Duodenal mucosa (tissue), 2 donors: ENCODE results near the gene LAMA4.

Experiments
- H3K27ac ChIP-seq: one replicate; pipeline ENCODE4 v1.7.0; 2013; ENCODE audit warnings: low read depth, low read length
- H3K27me3 ChIP-seq, 2 donors: one replicate each; pipeline ENCODE4 v1.7.0; 2013; ENCODE audit warnings: low read length in 2 of 2, control low read depth in 1 of 2; ENCODE audit not compliant: insufficient read depth in 2 of 2, control insufficient read depth in 1 of 2
- H3K36me3 ChIP-seq, 2 donors: one replicate each; pipeline ENCODE4 v1.7.0; 2013; ENCODE audit warnings: low read length in 2 of 2, control low read depth in 1 of 2; ENCODE audit not compliant: insufficient read depth in 2 of 2, control insufficient read depth in 1 of 2
- H3K4me1 ChIP-seq, 2 donors: one replicate each; pipeline ENCODE4 v1.7.0; 2013; ENCODE audit warnings: low read length in 2 of 2, control low read depth in 1 of 2; ENCODE audit not compliant: insufficient read depth in 2 of 2, control insufficient read depth in 1 of 2
- H3K4me3 ChIP-seq, 2 donors: one replicate each; pipeline ENCODE4 v1.7.0; 2013; ENCODE audit warnings: low read length in 2 of 2, low read depth in 1 of 2
- H3K9ac ChIP-seq, 2 donors: one replicate each; pipeline ENCODE4 v1.7.0; 2013; ENCODE audit warnings: low read length in 2 of 2, low read depth in 1 of 2
- H3K9me3 ChIP-seq, 2 donors: one replicate each; pipeline ENCODE4 v1.7.0; 2013; ENCODE audit warnings: low read length in 2 of 2, control low read depth in 1 of 2; ENCODE audit not compliant: control insufficient read depth in 1 of 2

LAMA4 gene

DNA sequence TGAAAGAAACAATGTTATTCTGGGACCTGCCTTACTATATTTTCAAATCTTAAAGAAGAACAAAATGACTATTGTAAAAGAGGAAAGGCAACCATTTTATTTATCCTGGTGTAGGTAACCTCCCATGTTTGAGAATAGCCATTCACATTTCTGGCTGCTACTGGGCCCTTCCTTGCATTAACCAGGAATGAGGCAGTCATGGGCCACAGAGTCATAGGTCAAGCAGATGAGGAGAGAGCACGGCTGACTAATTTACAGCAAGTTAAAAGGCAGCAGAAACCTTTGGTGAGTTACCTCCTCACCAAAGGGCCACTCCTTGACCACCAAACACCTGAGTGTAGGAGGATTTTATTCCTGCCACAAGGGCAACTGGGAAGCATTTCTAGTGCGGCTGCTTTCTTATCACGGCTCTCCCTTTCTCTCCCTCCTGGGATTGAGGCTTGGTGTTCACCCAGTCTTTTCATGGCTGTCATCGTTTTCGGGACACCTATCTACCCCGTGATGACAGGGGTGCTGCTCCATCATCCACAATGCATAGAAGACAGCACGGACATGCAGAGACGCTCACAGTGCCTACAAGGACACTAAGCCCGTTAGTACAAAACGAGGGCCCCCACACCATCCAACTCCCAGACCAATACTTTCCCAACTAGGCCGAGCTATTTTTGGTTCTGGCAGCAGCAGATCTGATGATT, 4.4 kb upstream of the LAMA4 start:
- H3K36me3 ChIP-seq = no peaks in the 10 kb centered on the region
- peaks cover 11 to 13% of the 10 kb centered on the region in 2 donors for H3K27me3 ChIP-seq
- no peaks in the 10 kb centered on the region for H3K4me1 ChIP-seq
- H3K27ac ChIP-seq = no peak overlapping the region
- H3K9me3 ChIP-seq = no peaks in the 10 kb centered on the region
- no peak overlapping the region for H3K4me3 ChIP-seq
- H3K9ac ChIP-seq = no peak overlapping the region

DNA sequence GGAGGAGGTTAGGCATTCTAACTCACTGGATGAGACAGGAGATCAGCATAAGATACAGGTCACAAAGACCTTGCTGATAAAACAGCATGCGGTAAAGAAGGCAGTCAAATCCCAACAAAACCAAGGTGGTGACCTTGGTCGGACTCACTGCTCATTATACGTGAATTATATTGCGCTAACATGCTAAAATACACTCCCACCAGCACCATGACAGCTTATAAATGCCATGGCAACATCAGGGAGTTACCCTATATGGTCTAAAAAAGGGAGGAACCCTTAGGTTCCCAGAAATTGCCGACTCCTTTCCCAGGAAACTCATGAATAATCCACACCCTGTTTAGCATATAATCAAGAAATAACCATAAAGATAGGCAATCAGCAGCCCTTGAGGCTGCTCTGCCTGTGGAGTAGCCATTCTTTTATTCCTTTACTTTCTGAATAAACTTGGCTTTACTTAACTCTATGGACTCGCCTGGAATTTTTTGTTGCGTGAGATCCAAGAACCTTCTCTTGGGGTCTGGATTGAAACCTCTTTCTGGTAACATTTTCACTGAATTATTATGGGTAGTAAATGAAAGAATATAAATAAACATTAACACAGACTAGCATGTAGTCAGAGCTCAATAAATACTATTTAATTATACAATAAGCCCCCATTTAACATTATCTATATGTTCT, 3.0 kb upstream of the LAMA4 start:
- Histone ChIP-seq H3K4me1 (no peaks in the 10 kb centered on the region), H3K27ac (no peak overlapping the region), H3K36me3 (no peaks in the 10 kb centered on the region), H3K9ac (no peak overlapping the region), H3K4me3 (no peak overlapping the region), H3K9me3 (no peaks in the 10 kb centered on the region), H3K27me3 (peaks cover 17 to 27% of the 10 kb centered on the region in 2 donors)

DNA sequence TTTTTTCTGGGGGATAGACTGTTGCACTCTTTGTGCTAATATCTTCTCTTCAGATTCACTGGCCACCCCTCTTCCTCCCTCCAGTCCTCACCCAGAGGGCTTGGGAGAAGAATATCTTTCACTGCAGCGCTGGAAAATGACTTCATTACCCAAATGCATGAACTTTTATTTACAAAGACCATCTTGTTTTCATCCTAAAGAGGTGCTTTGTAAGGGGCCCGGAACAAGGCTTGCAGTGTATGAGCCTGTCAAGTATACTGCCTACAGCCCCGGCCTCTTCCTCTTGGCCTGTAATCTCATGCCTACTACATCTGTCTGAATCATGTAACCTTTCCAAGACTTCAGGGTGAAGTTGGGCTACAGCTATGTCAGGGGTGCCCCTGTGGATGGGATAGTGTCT, 554 bp upstream of the LAMA4 start:
- Histone ChIP-seq H3K9ac (peak overlapping the region in 1 of 2 donors; percentile 50), H3K36me3 (no peaks in the 10 kb centered on the region), H3K27me3 (peaks cover 17 to 27% of the 10 kb centered on the region in 2 donors), H3K4me3 (peak overlapping the region in 1 of 2 donors; percentile 55), H3K9me3 (no peaks in the 10 kb centered on the region), H3K27ac (peak overlapping the region; percentile 78), H3K4me1 (no peaks in the 10 kb centered on the region)

DNA sequence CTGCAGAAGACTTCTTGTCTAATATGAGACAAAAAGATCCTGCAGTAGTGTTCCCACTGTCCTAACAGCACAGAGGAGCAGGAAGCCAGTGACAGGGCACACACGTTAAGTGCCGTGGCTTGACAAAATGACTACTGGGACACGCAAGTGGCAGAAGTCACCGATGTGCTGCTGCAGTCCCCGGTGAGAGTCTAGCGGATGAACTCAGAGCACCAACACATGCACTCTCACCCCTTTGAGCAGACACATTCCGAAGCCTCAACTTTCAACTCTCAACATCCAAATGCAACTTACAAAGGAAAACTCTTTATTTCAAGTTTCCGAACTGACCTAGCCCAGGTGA, 898 bp downstream of the LAMA4 start:
- H3K9ac ChIP-seq = peak overlapping the region; percentile 48 to 50
- peak overlapping the region; percentile 78 for H3K27ac ChIP-seq
- no peaks in the 10 kb centered on the region for H3K4me1 ChIP-seq
- H3K27me3 ChIP-seq = peaks cover 13 to 27% of the 10 kb centered on the region in 2 donors
- no peaks in the 10 kb centered on the region for H3K36me3 ChIP-seq
- H3K9me3 ChIP-seq = no peaks in the 10 kb centered on the region
- H3K4me3 ChIP-seq = peak overlapping the region; percentile 55 to 72

DNA sequence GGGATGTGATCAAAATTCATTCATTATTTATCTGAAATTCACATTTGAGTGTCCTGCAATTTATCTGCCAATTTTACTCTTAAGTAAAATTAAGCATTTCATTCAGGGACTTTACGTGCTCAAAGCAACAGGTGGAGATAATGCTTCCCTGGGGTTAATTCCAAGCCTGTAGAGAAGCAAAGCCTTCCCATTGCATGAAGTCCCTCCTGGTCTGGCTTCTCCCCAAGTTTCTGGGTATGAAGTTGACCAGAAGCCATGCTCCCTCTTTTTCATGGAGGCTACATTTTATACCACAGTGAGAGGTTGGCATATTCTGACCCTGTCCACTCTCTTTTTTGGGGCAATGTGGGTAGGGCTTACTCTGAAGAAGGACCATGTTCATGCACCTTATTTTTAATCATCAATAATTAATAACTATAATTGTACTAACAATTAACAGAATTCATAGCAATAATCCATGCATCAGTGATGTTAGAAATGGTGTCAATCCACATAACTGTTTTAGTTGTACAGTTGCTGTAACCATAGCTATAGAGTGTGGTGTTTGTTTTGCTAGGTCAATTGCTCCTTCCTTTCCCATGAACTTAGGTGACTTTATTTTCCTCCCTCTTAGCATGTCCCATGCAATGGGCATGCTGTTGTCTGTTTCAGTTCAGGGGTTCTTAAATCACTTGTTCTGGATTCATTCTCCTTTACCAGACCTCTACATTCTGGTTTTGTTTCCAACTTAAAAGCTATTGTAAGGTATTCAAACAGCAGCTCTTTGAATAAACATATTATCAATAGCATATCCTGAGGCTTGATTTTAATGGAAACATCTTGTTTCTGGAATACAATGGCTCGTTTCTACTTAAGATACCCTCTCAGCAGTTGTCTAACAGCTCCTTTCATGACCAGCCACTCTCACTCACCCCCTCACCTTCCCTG, 1.5 kb downstream of the LAMA4 start:
- Histone ChIP-seq H3K36me3 (no peaks in the 10 kb centered on the region), H3K4me3 (peak overlapping the region; percentile 55 to 72), H3K4me1 (no peaks in the 10 kb centered on the region), H3K9ac (peak overlapping the region; percentile 48 to 50), H3K27ac (peak overlapping the region; percentile 78), H3K27me3 (peaks cover 13 to 27% of the 10 kb centered on the region in 2 donors), H3K9me3 (no peaks in the 10 kb centered on the region)

DNA sequence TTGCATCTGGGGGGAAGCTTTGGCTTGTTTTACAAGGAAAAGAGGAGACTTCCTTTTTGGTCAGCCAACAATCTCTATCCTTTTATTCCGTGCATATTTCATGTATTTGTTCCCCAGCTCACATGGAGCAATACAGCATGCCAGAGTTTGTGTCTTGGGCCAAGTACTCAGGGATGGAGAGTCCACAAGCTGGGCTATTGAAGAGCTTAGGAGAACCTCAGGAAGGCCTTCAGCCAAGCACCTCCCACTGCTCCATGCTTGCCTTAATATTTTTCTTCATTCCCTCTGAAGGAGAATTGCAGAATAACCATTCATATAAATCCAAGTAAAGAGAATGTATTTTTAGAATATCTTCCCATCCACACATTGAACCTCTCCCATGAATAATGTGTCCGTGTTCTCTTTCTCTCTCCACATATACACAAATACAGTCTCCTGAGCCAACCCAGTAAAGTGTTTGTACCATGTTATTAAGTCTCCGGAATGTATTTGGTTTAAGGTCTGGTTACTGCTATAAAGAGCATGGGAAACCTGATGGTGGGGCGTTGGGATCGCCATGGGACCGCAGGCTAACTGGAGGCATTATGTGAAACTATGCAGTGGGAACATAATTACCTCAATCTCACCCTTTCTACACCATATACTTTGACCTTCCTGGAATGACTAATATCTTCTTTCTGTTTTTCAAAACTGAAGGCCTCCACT, 3.0 kb downstream of the LAMA4 start:
- H3K36me3 ChIP-seq = no peaks in the 10 kb centered on the region
- H3K27ac ChIP-seq = no peak overlapping the region
- no peaks in the 10 kb centered on the region for H3K4me1 ChIP-seq
- H3K9ac ChIP-seq = peak overlapping the region in 1 of 2 donors; percentile 41
- H3K4me3 ChIP-seq = peak overlapping the region; percentile 13 to 46
- H3K9me3 ChIP-seq = no peaks in the 10 kb centered on the region
- H3K27me3 ChIP-seq = peaks cover 13 to 27% of the 10 kb centered on the region in 2 donors

DNA sequence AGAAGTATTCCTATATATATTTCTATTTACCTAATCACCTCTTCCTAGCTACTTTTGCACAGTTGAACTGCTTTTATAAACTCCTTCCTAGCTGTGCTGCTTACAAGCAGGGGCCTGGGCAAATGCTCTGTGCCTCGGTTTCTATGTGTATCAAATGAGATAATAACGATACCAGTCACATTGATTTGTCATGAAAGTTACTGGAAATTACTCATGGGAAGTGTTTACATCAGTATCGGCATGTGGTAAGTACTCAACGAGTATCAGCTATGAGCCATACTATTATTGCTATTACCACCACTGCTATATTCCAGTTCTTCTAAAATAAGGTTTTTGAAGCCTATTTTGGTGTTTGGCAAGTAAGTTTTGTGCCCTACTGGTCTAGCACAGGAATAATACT, 4.9 kb downstream of the LAMA4 start:
- no peak overlapping the region for H3K9ac ChIP-seq
- no peak overlapping the region for H3K27ac ChIP-seq
- peaks cover 13 to 20% of the 10 kb centered on the region in 2 donors for H3K27me3 ChIP-seq
- no peak overlapping the region for H3K4me3 ChIP-seq
- H3K4me1 ChIP-seq = no peaks in the 10 kb centered on the region
- H3K36me3 ChIP-seq = no peaks in the 10 kb centered on the region
- H3K9me3 ChIP-seq = no peaks in the 10 kb centered on the region

DNA sequence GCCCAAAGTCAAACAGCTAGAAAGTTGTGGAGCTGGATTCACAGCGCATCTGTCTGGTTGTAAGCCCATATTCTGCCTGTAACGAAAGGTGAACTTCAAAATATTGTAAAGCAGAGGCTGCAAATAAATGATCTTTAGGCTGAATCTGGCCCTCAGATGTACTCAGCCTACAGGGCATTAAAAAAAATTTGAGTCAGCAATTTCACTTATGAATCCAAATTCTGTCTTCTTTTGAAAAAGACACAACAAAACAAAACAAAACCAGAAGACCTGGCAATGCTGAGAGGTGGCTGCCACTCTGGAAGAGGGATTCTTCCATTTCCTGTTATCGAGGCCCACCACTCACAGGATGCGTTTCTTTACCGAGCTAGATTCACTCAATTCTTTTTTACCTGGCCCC, 7.1 kb downstream of the LAMA4 start:
- no peaks in the 10 kb centered on the region for H3K4me1 ChIP-seq
- H3K9ac ChIP-seq = no peak overlapping the region
- no peaks in the 10 kb centered on the region for H3K27me3 ChIP-seq
- no peaks in the 10 kb centered on the region for H3K36me3 ChIP-seq
- H3K27ac ChIP-seq = no peak overlapping the region
- no peak overlapping the region for H3K4me3 ChIP-seq
- no peaks in the 10 kb centered on the region for H3K9me3 ChIP-seq

DNA sequence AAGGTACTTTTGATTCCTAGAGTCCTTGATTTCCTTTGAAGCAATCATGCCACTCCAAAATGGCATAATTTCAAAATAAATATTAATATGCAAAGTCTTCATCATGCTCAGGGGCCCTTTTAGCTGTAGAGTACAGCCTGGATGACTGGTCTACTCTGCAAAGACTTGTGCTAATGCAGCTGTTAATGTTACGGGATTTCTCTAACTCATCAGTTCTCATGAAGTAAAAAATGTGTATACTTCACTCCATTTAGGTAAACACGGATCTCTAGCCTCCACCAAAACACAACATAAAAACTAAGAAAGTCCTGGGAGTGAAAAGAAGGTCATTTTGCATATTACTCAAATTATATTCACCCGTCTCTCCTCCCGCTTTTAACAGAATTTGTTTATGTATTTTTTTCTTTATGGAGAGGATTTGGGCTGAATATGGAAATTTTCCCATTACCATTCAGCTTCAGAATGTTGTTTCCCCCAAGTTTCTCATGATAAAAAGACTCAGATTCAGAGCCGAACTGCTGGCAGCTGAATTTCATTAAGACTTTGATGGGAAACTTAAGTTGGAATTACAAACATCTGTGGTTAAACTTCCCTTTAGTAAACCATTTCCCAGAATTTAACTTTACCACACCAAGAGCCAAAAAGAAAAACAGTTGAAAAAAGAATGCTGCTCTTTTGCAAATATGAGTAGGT, 8.7 kb downstream of the LAMA4 start:
- Histone ChIP-seq H3K36me3 (no peaks in the 10 kb centered on the region), H3K4me3 (no peak overlapping the region), H3K9me3 (no peaks in the 10 kb centered on the region), H3K9ac (no peak overlapping the region), H3K27me3 (no peaks in the 10 kb centered on the region), H3K27ac (no peak overlapping the region), H3K4me1 (no peaks in the 10 kb centered on the region)
